ENCODE measurements around the gene TGFA. TPM values are rescaled to one million over a fixed set of nuclear protein-coding genes. Genes with fewer than 3 reads are reported as not detected.

TGFA gene
- total RNA-seq, 1 experiment from 2014 or later, result 1.7 TPM

GRCh38 chr2:70528929-70529328, 24.7 kb downstream of the TGFA start:
- in situ Hi-C loops (cut with HindIII; ENCODE audit: low pct_unique_long_range_greater_than_20kb, low sequenced_read_pairs) (no loop called here), intact Hi-C loops (cut with micrococcal nuclease; ENCODE audit: unreplicated experiment) (no loop called here)
- no TSS peak for BruUV-seq (replicated peaks)
- H3K9me3 ChIP-seq (ENCODE audit: control insufficient read depth, insufficient read depth, low read depth, low read length), result no peaks in the 10 kb centered on the region
- no peak overlapping the region for H3K4me3 ChIP-seq (ENCODE audit: low read depth in 2 of 2, low read length in 2 of 2)
- H3K27me3 ChIP-seq (ENCODE audit: control insufficient read depth, insufficient read depth, low read length), result peaks cover 5% of the 10 kb centered on the region
- H3K4me1 ChIP-seq (ENCODE audit: control insufficient read depth, insufficient read depth, low read length), result no peaks in the 10 kb centered on the region
- no peak for TF ChIP-seq TCF7L2 (IDR thresholded peaks at IDR 0.05; ENCODE audit: low read depth, low read length)
- TF ChIP-seq CTCF (IDR thresholded peaks at IDR 0.05), result no peak
- TF ChIP-seq, protein P1, sequence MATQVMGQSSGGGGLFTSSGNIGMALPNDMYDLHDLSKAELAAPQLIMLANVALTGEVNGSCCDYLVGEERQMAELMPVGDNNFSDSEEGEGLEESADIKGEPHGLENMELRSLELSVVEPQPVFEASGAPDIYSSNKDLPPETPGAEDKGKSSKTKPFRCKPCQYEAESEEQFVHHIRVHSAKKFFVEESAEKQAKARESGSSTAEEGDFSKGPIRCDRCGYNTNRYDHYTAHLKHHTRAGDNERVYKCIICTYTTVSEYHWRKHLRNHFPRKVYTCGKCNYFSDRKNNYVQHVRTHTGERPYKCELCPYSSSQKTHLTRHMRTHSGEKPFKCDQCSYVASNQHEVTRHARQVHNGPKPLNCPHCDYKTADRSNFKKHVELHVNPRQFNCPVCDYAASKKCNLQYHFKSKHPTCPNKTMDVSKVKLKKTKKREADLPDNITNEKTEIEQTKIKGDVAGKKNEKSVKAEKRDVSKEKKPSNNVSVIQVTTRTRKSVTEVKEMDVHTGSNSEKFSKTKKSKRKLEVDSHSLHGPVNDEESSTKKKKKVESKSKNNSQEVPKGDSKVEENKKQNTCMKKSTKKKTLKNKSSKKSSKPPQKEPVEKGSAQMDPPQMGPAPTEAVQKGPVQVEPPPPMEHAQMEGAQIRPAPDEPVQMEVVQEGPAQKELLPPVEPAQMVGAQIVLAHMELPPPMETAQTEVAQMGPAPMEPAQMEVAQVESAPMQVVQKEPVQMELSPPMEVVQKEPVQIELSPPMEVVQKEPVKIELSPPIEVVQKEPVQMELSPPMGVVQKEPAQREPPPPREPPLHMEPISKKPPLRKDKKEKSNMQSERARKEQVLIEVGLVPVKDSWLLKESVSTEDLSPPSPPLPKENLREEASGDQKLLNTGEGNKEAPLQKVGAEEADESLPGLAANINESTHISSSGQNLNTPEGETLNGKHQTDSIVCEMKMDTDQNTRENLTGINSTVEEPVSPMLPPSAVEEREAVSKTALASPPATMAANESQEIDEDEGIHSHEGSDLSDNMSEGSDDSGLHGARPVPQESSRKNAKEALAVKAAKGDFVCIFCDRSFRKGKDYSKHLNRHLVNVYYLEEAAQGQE (IDR thresholded peaks at IDR 0.05; ENCODE audit: insufficient read depth in 1 of 2, low read depth in 2 of 2, low read length in 1 of 2), result no peak
- no peak for TF ChIP-seq SIN3A (IDR thresholded peaks at IDR 0.05; ENCODE audit: borderline replicate concordance, insufficient read depth, low read depth, low read length)
- TF ChIP-seq POLR2AphosphoS5 (IDR thresholded peaks at IDR 0.05; ENCODE audit: low read depth, low read length), result no peak
- H3K36me3 ChIP-seq (ENCODE audit: control insufficient read depth, insufficient read depth, low read length), result no peaks in the 10 kb centered on the region
- ATAC-seq (no peak), DNase-seq (ENCODE audit: low read depth, low spot score) (no peak)
- H3K27ac ChIP-seq (ENCODE audit: low read length), result no peak overlapping the region
- POLR2A ChIA-PET, result no interaction called here
- CTCF ChIA-PET, result no interaction called here

DNA sequence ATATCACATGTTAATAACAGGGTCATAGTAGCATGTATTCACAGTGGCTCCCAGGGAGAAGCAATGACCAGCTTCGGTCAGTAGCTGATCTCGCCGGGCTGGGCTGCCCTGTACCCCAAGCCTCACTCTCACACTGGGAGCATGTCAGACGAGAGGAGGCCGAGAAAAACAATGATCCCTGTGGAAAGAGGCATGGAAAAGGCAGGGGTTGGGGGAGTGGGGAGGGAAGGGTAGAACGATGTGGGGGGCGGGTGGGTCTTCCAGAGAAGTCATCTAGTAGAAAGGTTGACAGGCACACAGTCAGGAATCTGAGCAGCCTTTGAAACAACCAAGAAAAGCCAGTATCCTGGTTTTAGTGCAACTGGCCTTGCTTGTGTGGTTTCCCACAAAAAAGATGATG, 25.4 kb downstream of the TGFA start:
- POLR2A ChIA-PET, result no interaction called here
- in situ Hi-C loops (cut with HindIII; ENCODE audit: low pct_unique_long_range_greater_than_20kb, low sequenced_read_pairs), result no loop called here

More for the DNA sequence above, 25.4 kb downstream of the TGFA start:
- intact Hi-C loops (cut with micrococcal nuclease; ENCODE audit: unreplicated experiment), result no loop called here
- H3K36me3 ChIP-seq (ENCODE audit: control insufficient read depth, insufficient read depth, low read length), result no peaks in the 10 kb centered on the region
- CTCF ChIA-PET, result no interaction called here
- H3K27ac ChIP-seq (ENCODE audit: low read length), result no peak overlapping the region
- no peaks in the 10 kb centered on the region for H3K9me3 ChIP-seq (ENCODE audit: control insufficient read depth, insufficient read depth, low read depth, low read length)
- TF ChIP-seq SIN3A (IDR thresholded peaks at IDR 0.05; ENCODE audit: borderline replicate concordance, insufficient read depth, low read depth, low read length), result no peak
- no peak for TF ChIP-seq CTCF (IDR thresholded peaks at IDR 0.05)
- no peak for TF ChIP-seq TCF7L2 (IDR thresholded peaks at IDR 0.05; ENCODE audit: low read depth, low read length)
- no peak for TF ChIP-seq POLR2AphosphoS5 (IDR thresholded peaks at IDR 0.05; ENCODE audit: low read depth, low read length)
- TF ChIP-seq, protein P1 (IDR thresholded peaks at IDR 0.05; ENCODE audit: insufficient read depth in 1 of 2, low read depth in 2 of 2, low read length in 1 of 2), result no peak
- ATAC-seq (no peak), DNase-seq (ENCODE audit: low read depth, low spot score) (no peak)
- peaks cover 5% of the 10 kb centered on the region for H3K27me3 ChIP-seq (ENCODE audit: control insufficient read depth, insufficient read depth, low read length)
- H3K4me1 ChIP-seq (ENCODE audit: control insufficient read depth, insufficient read depth, low read length), result no peaks in the 10 kb centered on the region
- BruUV-seq (replicated peaks), result no TSS peak
- no peak overlapping the region for H3K4me3 ChIP-seq (ENCODE audit: low read depth in 2 of 2, low read length in 2 of 2)
